Glomerular visceral epithelial cell (primary cell): ENCODE measurements around the gene NPEPPS.

ENCODE experiments used
- DNase-seq: peaks from one replicate; pipeline ENCODE4 v3.0.0-alpha.2; 2016; ENCODE audit errors: extremely low spot score

NPEPPS gene

GRCh38 chr17:47663912-47664623, 133.2 kb downstream of the NPEPPS start:
- peak; percentile 76 for DNase-seq

DNA sequence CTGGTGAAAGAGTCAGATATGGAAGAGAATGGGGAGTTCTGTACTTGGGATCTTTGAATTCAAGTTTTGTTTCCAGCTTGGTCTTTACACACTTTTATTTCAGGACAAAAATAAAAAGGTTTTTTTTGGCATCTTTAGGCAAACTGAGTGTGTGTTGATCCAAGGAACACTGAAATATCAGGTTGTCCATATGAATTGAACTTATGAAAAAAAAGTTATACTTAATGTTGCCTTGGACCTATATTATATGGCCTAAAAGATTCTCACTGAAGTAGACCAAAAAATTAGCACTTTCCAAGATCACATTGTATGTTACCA, 133.7 kb downstream of the NPEPPS start:
- no peak for DNase-seq

GRCh38 chr17:47665655-47666054, 134.7 kb downstream of the NPEPPS start:
- DNase-seq: no peak

GRCh38 chr17:47669081-47669480, 138.2 kb downstream of the NPEPPS start:
- no peak for DNase-seq

DNA sequence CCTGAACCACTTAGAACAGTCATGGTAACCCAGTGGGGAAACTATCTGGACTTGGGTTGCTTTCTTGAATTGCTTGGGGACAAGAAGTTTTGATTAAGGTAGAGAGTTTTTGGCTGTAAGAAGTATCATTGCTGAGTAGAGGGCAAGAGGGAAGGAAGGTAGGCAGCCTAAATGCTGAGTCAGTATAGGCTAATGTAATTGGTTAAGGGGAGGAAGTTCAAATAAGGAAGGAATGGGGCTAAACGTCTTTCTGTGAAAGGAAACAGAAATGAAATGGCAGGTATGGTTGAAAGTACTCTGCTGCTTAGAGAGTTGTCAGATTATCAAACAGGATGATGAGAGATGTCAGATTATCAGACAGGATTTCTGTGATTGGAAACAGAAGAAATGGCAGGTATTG, 139.2 kb downstream of the NPEPPS start:
- no peak for DNase-seq
